HCT116 (cell line): ENCODE results near the gene ACO2.

Source experiments
- CTCF ChIP-seq, 3 experiments: fragments of 200-600 bp in 1 of 3; sonication (generic) in 1 of 3; IDR thresholded peaks in 2 of 3; conservative IDR thresholded peaks in 1 of 3; 2 replicates each; pipeline ENCODE4 v1.5.1; 2012 to 2017; ENCODE audit warnings: low read depth in 2 of 3, low read length in 2 of 3, antibody characterized with exemption in 1 of 3, borderline replicate concordance in 1 of 3, control low read depth in 1 of 3, mild to moderate bottlenecking in 1 of 3, mixed read lengths in 1 of 3, mixed run types in 1 of 3, moderate library complexity in 1 of 3; ENCODE audit not compliant: insufficient read depth in 1 of 3
- ELF1 ChIP-seq: IDR thresholded peaks from 2 replicates; pipeline ENCODE4 v1.6.1; 2012; ENCODE audit warnings: low read depth, borderline replicate concordance
- EZH2 ChIP-seq: fragments of 200-600 bp; sonication (generic); IDR thresholded peaks from 2 replicates; pipeline ENCODE4 v1.6.1; 2017; ENCODE audit warnings: antibody characterized with exemption, mixed run types
- EZH2phosphoT487 ChIP-seq: fragments of 200-600 bp; IDR thresholded peaks from 2 replicates; pipeline ENCODE4 v1.6.1; 2018; ENCODE audit warnings: antibody characterized with exemption, borderline replicate concordance
- MAX ChIP-seq: IDR thresholded peaks from 2 replicates; pipeline ENCODE4 v1.6.1; 2012
- POLR2A ChIP-seq: IDR thresholded peaks from 2 replicates; pipeline ENCODE4 v1.7.0; 2011; ENCODE audit warnings: borderline replicate concordance; ENCODE audit not compliant: insufficient read depth, insufficient read length; ENCODE audit errors: extremely low read depth
- POLR2AphosphoS5 ChIP-seq: IDR thresholded peaks from 2 replicates; pipeline ENCODE4 v1.6.1; 2011; ENCODE audit warnings: mild to moderate bottlenecking, low read depth, low read length, moderate library complexity
- RAD21 ChIP-seq: IDR thresholded peaks from 2 replicates; pipeline ENCODE4 v1.6.1; 2012; ENCODE audit warnings: low read depth, mild to moderate bottlenecking
- SIN3A ChIP-seq: IDR thresholded peaks from 2 replicates; pipeline ENCODE4 v1.6.1; 2012; ENCODE audit warnings: low read depth
- SP1 ChIP-seq: IDR thresholded peaks from 2 replicates; pipeline ENCODE4 v1.6.1; 2012; ENCODE audit warnings: low read depth
- ZFX ChIP-seq: fragments of 450-650 bp; IDR thresholded peaks from 2 replicates; pipeline ENCODE4 v1.6.1; 2017

GRCh38 chr22:41442240-41442792 is 26.6 kb upstream of the ACO2 start:
- TF ChIP-seq POLR2AphosphoS5: no peak
- no peak for TF ChIP-seq CTCF (IDR thresholded peaks at IDR 0.05 in 2 of 3, conservative IDR thresholded peaks at IDR 0.05 in 1 of 3; ENCODE audit: borderline replicate concordance in 1 of 3, insufficient read depth in 1 of 3, low read depth in 2 of 3, low read length in 2 of 3)
- TF ChIP-seq ELF1: no peak
- no peak for TF ChIP-seq EZH2
- no peak for TF ChIP-seq ZFX
- TF ChIP-seq POLR2A: no peak
- no peak for TF ChIP-seq RAD21
- no peak for TF ChIP-seq SP1
- no peak for TF ChIP-seq SIN3A
- TF ChIP-seq MAX: no peak
- no peak for TF ChIP-seq EZH2phosphoT487
